Measurements from ENCODE around the gene PFN3.

- no peak for TF ChIP-seq ZC3H10 (CRISPR knock-in tag; IDR thresholded peaks at IDR 0.05)
- TF ChIP-seq CREB5 (CRISPR knock-in tag; IDR thresholded peaks at IDR 0.05; ENCODE audit: low read depth) = no peak
- TF ChIP-seq TOX (CRISPR knock-in tag; IDR thresholded peaks at IDR 0.05; ENCODE audit: borderline replicate concordance) = no peak
- TF ChIP-seq ZFP3 (CRISPR knock-in tag; IDR thresholded peaks at IDR 0.05) = no peak
- no peak for TF ChIP-seq RARB (CRISPR knock-in tag; IDR thresholded peaks at IDR 0.05)
- TF ChIP-seq CSDC2 (CRISPR knock-in tag; IDR thresholded peaks at IDR 0.05) = no peak
Measured at GRCh38 chr5:177428574-177429217, 28.2 kb upstream of the PFN3 start.

Measured in SK-N-SH treated with all-trans-retinoic acid at 6 μM for 48 hours (cell line).